Activated T-cell treated with anti-CD3 and anti-CD28 coated beads for 48 hours (primary cell): ENCODE data around the gene CDHR1.

Experiments
- DNase-seq: peaks from one replicate; pipeline ENCODE4 v3.0.0-alpha.2; 2020; ENCODE audit warnings: low read depth

CDHR1 gene

DNA sequence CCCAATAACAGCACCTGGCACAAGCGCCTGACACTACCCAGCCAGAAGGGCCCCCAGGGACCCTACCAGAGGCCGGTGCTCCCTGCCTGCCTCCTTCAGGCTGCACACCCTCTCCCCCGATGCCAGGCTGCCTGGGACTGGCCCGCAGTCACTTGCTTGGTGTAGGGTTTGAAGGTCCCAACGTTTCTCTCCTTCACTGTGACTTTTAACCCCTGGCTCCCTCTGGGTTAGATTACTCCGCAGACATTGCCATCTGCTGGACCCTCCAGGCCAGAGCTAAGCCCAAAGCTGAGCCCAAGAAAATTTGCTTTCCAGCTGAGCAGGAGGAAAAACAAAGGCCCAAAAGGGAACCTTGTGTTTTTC, 6.9 kb downstream of the CDHR1 start:
- DNase-seq: no peak

DNA sequence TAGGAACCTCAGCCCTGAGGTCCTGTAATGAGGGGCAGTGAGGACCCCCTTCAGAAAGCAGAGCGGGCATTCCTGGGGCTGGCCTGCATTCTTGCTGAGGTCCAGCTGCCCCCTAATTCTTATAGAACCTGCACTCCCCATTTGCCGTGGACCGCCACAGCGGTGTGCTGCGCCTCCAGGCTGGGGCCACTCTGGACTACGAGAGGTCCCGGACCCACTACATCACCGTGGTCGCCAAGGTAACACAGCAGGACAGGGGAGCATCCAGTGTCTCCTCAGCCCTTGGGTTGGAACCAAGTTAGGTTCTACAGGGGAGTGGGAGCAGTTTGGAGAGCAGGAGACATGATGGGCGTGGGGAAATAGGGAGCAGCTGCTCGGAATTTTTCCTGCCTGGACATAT, 7.3 kb downstream of the CDHR1 start:
- DNase-seq: no peak

DNA sequence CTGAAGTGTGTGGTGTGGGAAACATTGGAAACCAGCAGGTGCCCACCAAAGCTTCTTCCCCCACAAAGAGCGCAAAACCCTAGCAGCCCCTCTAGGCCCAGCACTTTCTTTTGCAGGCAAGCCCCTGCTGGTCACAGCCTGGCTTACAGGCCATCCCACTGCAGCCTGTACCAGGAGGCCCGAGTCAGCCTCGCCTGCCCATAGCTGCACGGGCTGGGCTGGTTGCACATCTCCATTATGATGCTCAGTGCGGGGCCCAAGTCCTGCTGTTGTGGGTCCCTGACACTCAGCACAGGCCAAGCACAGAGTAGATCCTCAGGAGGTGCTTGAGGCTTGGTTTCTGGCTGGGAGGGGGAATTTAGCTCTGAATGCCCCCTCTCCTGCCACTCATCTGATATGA, 8.0 kb downstream of the CDHR1 start:
- DNase-seq: no peak

DNA sequence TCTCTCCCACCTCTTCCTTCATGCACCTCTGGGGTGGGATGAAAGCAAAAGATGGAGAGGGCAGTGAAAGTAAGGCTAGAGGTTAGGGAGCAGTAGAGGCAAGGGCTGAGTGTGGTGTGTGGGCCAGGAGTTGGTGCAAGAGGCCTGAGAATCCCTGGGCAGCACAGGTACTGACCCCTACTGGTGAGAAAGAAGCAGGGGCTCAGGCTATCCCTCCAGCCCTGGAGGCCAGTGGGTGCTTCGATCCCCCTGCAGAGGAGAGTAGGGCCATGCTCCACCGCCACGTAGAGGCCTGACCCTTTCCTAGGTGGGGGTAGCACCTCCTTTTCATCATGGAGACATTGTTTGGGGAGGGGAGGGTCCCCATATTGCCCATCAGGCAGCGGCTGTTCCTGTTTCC, 9.8 kb downstream of the CDHR1 start:
- DNase-seq: no peak

GRCh38 chr10:84204610-84205009, 10.3 kb downstream of the CDHR1 start:
- DNase-seq: no peak

DNA sequence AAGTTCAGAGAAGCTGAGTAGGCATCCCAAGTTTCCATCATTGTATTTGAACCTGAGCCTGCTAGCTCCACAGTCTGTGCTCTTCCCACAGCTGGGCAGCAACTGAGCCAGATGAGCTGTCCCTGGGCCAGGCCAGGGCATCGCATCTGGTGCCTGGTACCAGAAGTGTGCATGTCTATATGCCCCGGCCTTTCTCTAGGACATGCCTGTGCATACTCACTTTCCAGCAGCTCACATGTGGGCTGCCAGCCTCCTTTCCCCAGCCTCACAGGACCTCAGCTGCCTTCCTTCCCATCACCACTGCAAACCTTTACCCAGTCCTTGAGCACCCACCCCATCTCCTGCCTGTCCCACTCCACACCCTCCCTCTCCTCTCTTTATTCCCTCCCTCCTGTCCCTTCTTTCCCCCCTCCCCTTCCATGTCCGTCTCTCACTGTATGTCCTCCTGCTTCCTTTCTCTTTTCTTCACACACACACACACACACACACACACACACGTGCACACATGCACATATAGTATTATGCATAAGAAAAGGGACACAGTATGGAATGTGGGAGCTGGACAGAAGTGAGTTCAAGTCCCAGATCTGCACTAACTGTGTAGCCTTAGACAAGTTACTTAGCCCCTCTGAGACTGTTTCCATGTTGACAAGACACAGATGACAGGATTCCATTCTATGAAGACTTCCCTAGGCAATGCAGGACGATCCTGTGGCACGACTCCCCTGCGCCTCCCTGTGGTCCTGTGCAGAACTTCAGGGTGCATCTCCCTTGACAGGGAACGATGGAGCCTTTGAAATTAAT, 10.9 kb downstream of the CDHR1 start:
- peak; percentile 56 for DNase-seq

DNA sequence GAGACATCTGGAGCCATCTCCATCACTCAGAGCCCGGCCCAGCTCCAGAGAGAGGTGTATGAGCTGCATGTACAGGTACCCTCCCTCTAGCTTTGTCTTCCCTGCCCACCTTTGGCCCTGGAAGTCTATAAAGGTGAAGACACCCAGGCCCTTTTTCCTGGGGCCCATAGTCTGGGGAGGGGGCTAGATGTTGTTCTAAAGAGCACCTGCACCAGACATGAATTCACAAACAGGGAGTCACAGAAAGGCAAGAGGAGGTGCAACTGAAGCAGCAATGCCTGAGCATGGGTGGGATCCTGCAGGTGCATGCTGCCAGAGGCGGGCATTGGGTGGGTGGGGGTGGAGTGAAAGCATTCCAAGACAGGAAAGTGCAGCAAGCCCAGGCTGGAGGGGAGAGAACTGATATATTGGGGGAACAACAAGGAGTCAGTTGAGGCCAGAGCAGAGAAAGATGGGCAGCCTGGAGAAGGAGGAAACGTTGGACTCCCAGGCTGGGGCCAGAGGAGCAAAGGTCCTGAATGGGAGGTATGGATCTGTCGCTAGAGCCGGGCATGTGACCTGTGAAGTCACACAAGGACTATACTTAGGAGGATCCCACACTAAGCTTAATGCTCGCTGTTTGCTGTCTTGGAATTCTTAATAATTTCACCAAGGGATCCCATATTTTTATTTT, 11.7 kb downstream of the CDHR1 start:
- no peak for DNase-seq

DNA sequence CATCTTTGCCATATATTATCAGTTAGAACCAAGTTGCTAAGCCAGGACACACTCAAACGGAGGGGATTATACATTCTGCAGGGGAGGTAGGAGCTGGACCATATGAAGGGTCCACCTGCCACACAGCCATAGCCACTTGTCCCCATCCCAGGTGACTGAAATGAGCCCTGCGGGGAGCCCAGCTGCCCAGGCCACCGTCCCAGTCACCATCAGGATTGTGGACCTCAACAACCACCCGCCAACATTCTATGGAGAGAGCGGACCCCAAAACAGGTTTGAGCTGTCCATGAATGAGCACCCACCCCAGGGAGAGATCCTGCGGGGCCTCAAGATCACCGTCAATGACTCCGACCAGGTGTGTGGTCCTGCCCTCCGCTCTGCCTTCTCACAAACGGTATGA, 13.7 kb downstream of the CDHR1 start:
- DNase-seq: no peak

DNA sequence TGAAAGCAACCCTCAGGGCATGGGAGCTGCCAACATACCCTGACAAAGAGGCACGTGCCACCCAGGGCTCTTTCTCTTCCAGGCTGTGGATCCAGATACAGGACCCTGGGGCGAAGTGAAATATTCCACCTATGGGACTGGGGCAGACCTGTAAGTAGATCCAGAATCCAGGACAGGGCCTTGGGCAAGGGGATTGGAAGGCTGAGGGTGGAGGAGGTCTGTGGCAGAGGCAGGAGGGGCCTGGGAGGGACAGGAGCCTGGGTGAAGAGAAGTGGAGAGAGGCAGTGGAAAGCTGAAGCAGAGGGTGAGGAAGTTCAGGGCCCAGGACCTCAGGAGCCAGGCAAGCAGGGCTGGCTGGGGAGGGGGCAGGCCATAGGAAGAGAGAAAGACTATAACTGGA, 17.2 kb downstream of the CDHR1 start:
- no peak for DNase-seq

DNA sequence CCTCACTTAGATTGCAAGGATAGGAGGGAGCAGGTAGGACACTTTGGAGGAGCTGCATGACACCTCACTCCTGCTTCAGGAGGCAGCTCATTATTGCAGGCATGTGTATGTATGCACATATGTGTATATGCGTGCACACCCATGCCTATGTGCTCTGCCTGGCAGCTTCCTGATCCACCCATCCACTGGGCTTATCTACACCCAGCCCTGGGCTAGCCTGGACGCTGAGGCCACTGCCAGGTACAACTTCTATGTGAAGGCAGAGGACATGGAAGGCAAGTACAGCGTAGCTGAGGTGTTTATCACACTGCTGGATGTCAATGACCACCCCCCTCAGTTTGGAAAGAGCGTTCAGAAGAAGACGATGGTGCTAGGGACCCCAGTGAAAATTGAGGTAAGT, 17.7 kb downstream of the CDHR1 start:
- DNase-seq: no peak

- DNase-seq: no peak
Observed at GRCh38 chr10:84213076-84213475, 18.7 kb downstream of the CDHR1 start.

DNA sequence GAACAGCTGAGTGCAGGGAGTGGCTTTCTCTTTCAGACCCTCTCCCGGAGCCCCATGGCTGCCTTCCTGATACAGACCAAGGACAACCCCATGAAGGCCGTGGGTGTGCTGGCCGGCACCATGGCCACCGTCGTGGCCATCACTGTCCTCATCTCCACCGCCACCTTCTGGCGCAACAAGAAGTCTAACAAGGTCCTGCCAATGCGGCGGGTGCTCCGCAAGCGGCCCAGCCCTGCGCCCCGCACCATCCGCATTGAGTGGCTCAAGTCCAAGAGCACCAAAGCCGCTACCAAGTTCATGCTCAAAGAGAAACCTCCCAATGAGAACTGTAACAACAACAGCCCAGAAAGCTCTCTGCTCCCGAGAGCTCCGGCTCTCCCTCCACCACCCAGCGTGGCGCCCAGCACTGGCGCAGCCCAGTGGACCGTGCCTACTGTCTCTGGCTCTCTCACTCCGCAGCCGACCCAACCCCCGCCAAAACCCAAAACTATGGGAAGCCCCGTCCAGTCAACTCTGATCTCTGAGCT, 19.8 kb downstream of the CDHR1 start:
- DNase-seq: no peak

DNA sequence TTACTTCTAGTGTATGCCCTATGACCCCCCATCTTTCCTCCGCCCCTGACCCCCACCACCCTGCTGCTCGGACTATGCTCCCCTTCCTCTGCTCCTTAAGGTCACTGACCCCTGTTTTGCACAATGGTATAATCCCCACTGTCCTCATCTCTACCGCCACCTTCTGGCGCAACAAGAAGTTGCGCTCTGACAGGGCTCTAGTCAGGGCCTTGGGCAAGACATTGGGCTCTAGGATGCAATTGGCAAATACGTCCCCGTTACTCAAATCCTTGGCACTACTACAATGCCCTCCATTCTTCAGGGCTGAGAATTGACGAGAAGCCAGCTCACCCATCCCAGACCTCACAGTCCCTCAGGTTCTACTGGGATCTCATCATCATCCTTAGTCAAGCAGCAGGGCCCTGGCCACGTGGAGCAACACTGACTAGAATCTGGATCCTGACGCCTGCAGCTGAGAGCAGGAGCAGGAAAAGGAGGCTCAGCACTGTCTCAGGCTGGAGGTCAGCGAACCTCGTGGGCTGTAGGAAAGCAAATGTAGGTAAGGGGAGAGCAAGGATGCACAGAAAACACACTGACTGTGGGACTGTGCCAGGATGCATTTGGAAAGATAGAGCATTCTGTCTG, 20.4 kb downstream of the CDHR1 start:
- DNase-seq: peak; percentile 34

DNA sequence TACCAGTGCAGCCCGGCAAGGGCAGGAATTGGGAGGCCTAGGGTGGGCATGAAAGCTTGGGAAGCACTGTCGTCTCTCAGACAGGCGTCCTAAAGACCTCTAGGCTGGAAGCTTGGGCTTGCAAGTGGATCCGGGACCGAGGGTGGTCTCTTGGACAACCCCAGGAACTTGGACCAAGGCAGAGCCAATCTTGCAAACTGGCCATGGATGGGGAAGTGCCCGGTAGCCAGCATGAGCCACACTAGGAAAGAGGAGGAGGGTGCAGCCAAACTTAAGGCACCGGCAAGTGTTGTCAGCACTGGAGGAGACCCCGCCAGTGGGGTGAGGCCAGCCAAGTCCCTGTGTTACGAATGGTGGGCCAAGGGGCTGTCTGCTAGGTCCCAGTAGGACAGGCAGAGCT, 22.5 kb downstream of the CDHR1 start:
- DNase-seq: no peak

DNA sequence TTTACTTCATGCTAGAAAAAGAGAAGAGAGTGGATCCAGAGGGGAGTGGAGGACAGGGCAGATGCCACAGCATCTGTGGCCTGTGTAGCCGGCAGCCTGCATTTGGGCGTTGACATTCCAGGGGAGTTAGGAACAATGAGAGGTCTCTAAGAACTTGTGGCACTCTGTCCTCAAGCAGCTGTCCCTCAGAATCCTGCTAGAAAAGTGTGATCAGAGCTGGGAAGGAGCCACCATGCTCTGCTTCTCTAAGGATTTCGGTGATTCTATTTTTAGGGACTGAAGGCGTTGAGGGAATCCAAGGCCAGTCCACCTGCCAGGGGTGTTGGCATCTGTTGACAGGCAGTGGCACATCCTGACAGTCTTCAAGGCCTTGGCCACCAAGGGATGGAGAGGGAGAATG, 23.4 kb downstream of the CDHR1 start:
- no peak for DNase-seq

DNA sequence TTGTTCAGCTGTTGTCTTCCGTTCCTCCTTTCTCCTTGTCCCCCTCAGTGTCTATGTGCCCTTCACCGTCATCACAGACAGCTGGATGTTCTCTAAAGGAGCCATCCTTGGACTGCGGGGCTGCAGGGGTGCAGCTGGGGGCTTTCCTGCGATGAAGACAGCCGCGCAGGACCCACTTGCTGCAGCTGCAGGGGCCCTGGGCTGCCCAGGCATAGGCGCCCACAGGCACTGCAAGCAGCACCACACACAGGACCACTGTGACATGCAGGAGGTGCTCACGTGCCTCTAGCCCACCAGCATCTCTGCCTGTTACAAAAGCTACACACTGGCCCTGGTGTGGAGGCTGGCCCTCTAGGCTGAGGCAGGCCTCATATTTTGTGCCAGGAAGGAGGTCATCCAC, 27.6 kb downstream of the CDHR1 start:
- no peak for DNase-seq

DNA sequence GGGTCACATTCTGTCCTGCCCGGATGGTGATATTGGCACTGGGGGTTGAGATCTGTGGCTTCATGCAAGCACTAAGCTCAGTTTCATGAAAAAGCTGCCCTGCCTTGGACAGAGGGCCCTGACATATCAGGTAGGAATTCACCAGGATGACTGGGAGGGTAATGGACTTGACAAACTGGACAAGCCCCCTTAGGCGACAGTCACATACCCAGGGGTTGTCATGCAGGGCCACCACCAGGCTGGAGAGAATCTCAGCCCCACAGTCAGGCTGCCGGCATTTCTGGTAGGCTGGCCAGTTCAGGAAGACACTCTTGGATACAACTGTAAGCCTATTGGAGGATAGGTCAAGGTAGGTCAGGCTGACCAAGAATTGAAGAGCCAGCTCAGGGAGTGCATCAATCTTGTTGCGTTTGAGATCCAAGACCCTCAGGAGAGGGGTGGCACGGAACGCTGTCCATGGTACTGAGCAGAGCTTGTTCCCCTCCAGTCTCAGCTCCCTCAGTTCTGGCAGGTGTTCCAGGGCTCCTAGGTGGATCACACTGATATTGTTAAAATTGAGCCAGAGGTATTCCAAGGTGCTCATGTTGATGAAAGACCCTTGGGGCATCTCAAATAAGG, 30.2 kb downstream of the CDHR1 start:
- DNase-seq: no peak

- no peak for DNase-seq
Observed at GRCh38 chr10:84225427-84226173, 31.3 kb downstream of the CDHR1 start, which contains the start of gene LRIT2. TSS of gene LRIT2 (minus strand) at chr10:84225544. CDS start at chr10:84225520, 24 bp downstream.

DNA sequence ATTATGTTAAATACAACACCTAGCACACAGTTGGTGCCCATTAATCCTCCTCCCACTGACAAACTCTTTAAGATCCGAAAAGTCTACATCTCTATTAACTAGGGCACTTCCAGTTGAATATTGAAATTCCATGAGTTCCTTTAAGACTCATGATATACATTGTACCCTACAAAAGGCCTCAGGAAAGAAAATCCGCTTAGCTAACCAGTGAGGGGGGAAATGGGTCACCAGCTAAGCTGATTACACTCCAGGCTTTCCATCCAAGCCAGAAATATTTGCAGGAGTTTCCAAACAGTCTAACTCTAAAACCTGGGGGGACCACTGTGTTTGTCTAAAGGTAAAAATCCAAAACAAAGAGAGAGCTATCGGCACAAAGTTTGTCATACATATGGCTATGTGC, 32.3 kb downstream of the CDHR1 start:
- no peak for DNase-seq

GRCh38 chr10:84227810-84228209, 33.5 kb downstream of the CDHR1 start:
- no peak for DNase-seq

DNA sequence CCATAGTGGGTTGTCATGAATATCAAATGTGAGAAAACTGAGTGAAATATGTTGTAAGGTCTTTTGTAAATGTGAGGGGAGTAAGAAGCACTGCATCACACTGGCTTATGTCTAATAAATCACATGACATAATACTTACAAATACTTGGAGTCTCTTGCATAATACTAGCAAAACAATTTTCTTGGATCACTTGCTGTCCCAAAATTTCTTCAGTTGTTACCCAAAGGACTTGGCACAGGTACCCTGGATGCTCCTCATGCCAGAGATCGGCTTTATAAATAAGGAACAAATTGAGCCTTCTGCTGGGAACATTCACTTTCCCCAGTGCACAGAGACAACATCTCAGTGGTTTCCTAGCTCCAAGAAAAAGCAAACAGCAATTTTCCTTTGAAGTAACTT, 36.0 kb downstream of the CDHR1 start:
- DNase-seq: no peak

DNA sequence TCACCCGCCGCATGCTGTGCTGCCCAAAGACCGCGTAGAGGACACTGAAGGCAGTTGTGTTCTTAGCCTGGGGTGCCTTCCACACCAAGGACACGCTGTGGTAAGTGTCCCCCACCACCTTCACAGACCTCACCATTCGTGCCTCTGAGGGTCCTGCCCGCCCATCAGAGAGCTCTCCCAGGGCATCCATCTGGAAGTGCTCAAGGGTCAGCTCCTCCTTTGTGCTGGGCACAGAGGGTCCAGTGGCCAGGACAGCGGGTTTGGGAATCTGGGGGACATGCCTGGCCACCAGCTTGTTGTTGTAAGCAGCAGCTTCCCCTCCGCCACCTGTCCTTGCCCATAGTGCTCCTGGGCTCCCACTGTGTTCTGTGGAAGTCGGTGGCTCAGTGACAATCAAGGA, 38.0 kb downstream of the CDHR1 start:
- DNase-seq: no peak
